HepG2 (cell line): ENCODE results near the gene FIS1. TPM values are rescaled to one million over a fixed set of nuclear protein-coding genes. Genes with fewer than 3 reads are reported as not detected.

Source experiments
- ATF2 ChIP-seq: sonication (generic); formaldehyde crosslinking; IDR thresholded peaks from 2 replicates; pipeline ENCODE4 v1.4.0; 2020; ENCODE audit warnings: missing genetic modification reagents
- CSRNP1 ChIP-seq: sonication (generic); formaldehyde crosslinking; IDR thresholded peaks from 2 replicates; pipeline ENCODE4 v1.8.1; 2023; ENCODE audit warnings: mild to moderate bottlenecking, missing genetic modification reagents
- DR1 ChIP-seq: sonication (generic); formaldehyde crosslinking; IDR thresholded peaks from 2 replicates; pipeline ENCODE4 v1.8.0; 2021; ENCODE audit warnings: mild to moderate bottlenecking, missing genetic modification reagents, inconsistent platforms
- POLR2AphosphoS5 ChIP-seq: IDR thresholded peaks from 2 replicates; pipeline ENCODE4 v1.6.1; 2012; ENCODE audit warnings: low read depth, low read length
- RARA ChIP-seq: IDR thresholded peaks from 2 replicates; pipeline ENCODE4 v1.6.1; 2016; ENCODE audit warnings: missing genetic modification reagents, missing compliant biosample characterization
- TCF12 ChIP-seq, 2 experiments: fragments of 450-650 bp in 1 of 2; sonication (generic) in 1 of 2; formaldehyde crosslinking in 1 of 2; IDR thresholded peaks; 2 replicates each; pipeline versions ENCODE4 v1.6.1 to v1.8.0; 2017 to 2022; ENCODE audit warnings: antibody characterized with exemption in 1 of 2, mild to moderate bottlenecking in 1 of 2, missing genetic modification reagents in 1 of 2, moderate library complexity in 1 of 2
- THAP11 ChIP-seq: IDR thresholded peaks from 2 replicates; pipeline ENCODE4 v1.6.1; 2016; ENCODE audit warnings: missing biosample characterization, missing genetic modification reagents
- ZBTB34 ChIP-seq: sonication (generic); formaldehyde crosslinking; IDR thresholded peaks from 2 replicates; pipeline ENCODE4 v1.8.0; 2022; ENCODE audit warnings: mild to moderate bottlenecking, missing genetic modification reagents
- ZBTB7B ChIP-seq: sonication (generic); formaldehyde crosslinking; IDR thresholded peaks from 2 replicates; pipeline ENCODE4 v1.4.0; 2020; ENCODE audit warnings: missing genetic modification reagents
- ZNF121 ChIP-seq: sonication (generic); formaldehyde crosslinking; IDR thresholded peaks from 2 replicates; pipeline ENCODE4 v1.5.0; 2020; ENCODE audit warnings: mild to moderate bottlenecking, missing genetic modification reagents
- ZNF18 ChIP-seq: sonication (generic); formaldehyde crosslinking; IDR thresholded peaks from 2 replicates; pipeline ENCODE4 v1.8.0; 2022; ENCODE audit warnings: mild to moderate bottlenecking, missing genetic modification reagents; ENCODE audit not compliant: insufficient replicate concordance
- ZNF232 ChIP-seq: sonication (generic); formaldehyde crosslinking; IDR thresholded peaks from 2 replicates; pipeline ENCODE4 v1.4.0; 2020; ENCODE audit warnings: missing genetic modification reagents, borderline replicate concordance
- ZNF260 ChIP-seq: sonication (generic); formaldehyde crosslinking; IDR thresholded peaks from 2 replicates; pipeline ENCODE4 v1.4.0; 2020; ENCODE audit warnings: missing genetic modification reagents, low read depth, mild to moderate bottlenecking, borderline replicate concordance
- ZNF333 ChIP-seq: sonication (generic); formaldehyde crosslinking; IDR thresholded peaks from 2 replicates; pipeline ENCODE4 v1.4.0; 2020; ENCODE audit warnings: mild to moderate bottlenecking, missing genetic modification reagents, borderline replicate concordance
- ZNF501 ChIP-seq: sonication (generic); formaldehyde crosslinking; IDR thresholded peaks from 2 replicates; pipeline ENCODE4 v1.5.1; 2020; ENCODE audit warnings: mild to moderate bottlenecking, moderate library complexity, missing genetic modification reagents
- ZNF567 ChIP-seq: sonication (generic); formaldehyde crosslinking; IDR thresholded peaks from 2 replicates; pipeline ENCODE4 v1.8.1; 2023; ENCODE audit warnings: mild to moderate bottlenecking, missing genetic modification reagents, borderline replicate concordance
- ZNF792 ChIP-seq: IDR thresholded peaks from 2 replicates; pipeline ENCODE4 v1.6.1; 2016
- ZSCAN25 ChIP-seq: sonication (generic); formaldehyde crosslinking; IDR thresholded peaks from 2 replicates; pipeline ENCODE4 v1.8.0; 2022; ENCODE audit warnings: mild to moderate bottlenecking, missing genetic modification reagents
- polyA plus RNA-seq, 8 experiments: library from polyadenylated mRNA; depleted of rRNA in 3 of 8; stranded (reverse) in 7 of 8; unstranded in 1 of 8; fragments of >200 nt; fragmentation: Illumina TruSeq in 4 of 8; extraction: Trizol in 4 of 8; gene quantifications; 2 replicates each; pipeline versions ENCODE4 v1.2.1 to v1.2.3, GENCODE V29; 2011 to 2016; ENCODE audit warnings: low read depth in 4 of 8, missing spikeins in 1 of 8, mixed read lengths in 1 of 8; ENCODE audit not compliant: insufficient read depth in 1 of 8
- total RNA-seq, 5 experiments: library from RNA; depleted of rRNA; stranded (reverse); fragments of >200 nt; fragmentation: Illumina TruSeq; extraction: Trizol; gene quantifications; 2 replicates each; pipeline ENCODE4 v1.2.3, GENCODE V29; 2016; ENCODE audit warnings: low read depth in 1 of 5
- TF ChIP-seq, protein P1 (sequence below), 2 experiments: sonication (generic) in 1 of 2; formaldehyde crosslinking in 1 of 2; IDR thresholded peaks; 2 replicates each; pipeline versions ENCODE4 v1.4.0 to v1.6.1; 2018 to 2020; ENCODE audit warnings: missing genetic modification reagents in 2 of 2, borderline replicate concordance in 1 of 2, low read depth in 1 of 2, mild to moderate bottlenecking in 1 of 2, missing biosample characterization in 1 of 2

FIS1 gene
- total and polyA plus RNA-seq, 2 of the 13 experiments (the other 11 are each of a cell fraction or from before 2014, with no cell fraction given), result 97.5 to 101 TPM

GRCh38 chr7:101201695-101202602 lies 42.9 kb downstream of the FIS1 start (continued):
- TF ChIP-seq, protein P1, sequence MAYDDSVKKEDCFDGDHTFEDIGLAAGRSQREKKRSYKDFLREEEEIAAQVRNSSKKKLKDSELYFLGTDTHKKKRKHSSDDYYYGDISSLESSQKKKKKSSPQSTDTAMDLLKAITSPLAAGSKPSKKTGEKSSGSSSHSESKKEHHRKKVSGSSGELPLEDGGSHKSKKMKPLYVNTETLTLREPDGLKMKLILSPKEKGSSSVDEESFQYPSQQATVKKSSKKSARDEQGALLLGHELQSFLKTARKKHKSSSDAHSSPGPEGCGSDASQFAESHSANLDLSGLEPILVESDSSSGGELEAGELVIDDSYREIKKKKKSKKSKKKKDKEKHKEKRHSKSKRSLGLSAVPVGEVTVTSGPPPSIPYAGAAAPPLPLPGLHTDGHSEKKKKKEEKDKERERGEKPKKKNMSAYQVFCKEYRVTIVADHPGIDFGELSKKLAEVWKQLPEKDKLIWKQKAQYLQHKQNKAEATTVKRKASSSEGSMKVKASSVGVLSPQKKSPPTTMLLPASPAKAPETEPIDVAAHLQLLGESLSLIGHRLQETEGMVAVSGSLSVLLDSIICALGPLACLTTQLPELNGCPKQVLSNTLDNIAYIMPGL (CRISPR knock-in tag; IDR thresholded peaks at IDR 0.05; ENCODE audit: borderline replicate concordance in 1 of 2, low read depth in 1 of 2), result peak; percentile 63 to 87; a peak in 2 of 4 replicates
- TF ChIP-seq TCF12 (IDR thresholded peaks at IDR 0.05), result no peak
- peak; percentile 93 for TF ChIP-seq TCF12 (CRISPR knock-in tag; IDR thresholded peaks at IDR 0.05)
- TF ChIP-seq THAP11 (CRISPR knock-in tag), result 0 out of 2 replicates have a peak, but pooled peaks have one; percentile 12
- peak; percentile 64; the same call in 1 of the 2 replicates for TF ChIP-seq ZNF121 (CRISPR knock-in tag)
- TF ChIP-seq ZBTB34 (CRISPR knock-in tag), result 0 out of 2 replicates have a peak, but pooled peaks have one; percentile 46
- TF ChIP-seq ZNF333 (CRISPR knock-in tag), result peak; percentile 86
- 0 out of 2 replicates have a peak, but pooled peaks have one; percentile 52 for TF ChIP-seq ZNF567 (CRISPR knock-in tag)
- peak; percentile 75 for TF ChIP-seq ZBTB7B (CRISPR knock-in tag)
- no peak for TF ChIP-seq ZNF260 (CRISPR knock-in tag)
- TF ChIP-seq CSRNP1 (CRISPR knock-in tag), result 0 out of 2 replicates have a peak, but pooled peaks have one; percentile 47
- peak; percentile 25; the same call in 1 of the 2 replicates for TF ChIP-seq RARA (CRISPR knock-in tag)
- TF ChIP-seq DR1, result peak; percentile 79
- TF ChIP-seq ZNF792, result peak; percentile 30; the same call in 1 of the 2 replicates
- peak; percentile 3; the same call in 1 of the 2 replicates for TF ChIP-seq ZNF501 (CRISPR knock-in tag)
- TF ChIP-seq ZNF18 (CRISPR knock-in tag), result peak; percentile 48
- TF ChIP-seq ATF2 (CRISPR knock-in tag), result peak; percentile 39; the same call in 1 of the 2 replicates
- TF ChIP-seq ZNF232 (CRISPR knock-in tag), result 0 out of 2 replicates have a peak, but pooled peaks have one; percentile 41
- peak; percentile 52; the same call in 1 of the 2 replicates for TF ChIP-seq POLR2AphosphoS5
- 0 out of 2 replicates have a peak, but pooled peaks have one; percentile 24 for TF ChIP-seq ZSCAN25 (CRISPR knock-in tag)
